HL-60 (cell line): ENCODE results near the gene MTM1.

Experiments
- DNase-seq, 2 experiments: peaks; one replicate each; pipeline ENCODE4 v3.0.0-alpha.2; 2010 to 2020; ENCODE audit warnings: low read depth in 1 of 2, low spot score in 1 of 2
- H3K27ac ChIP-seq: fragments of 250-450 bp; sonication (Bioruptor Pico); replicated peaks from 2 replicates; pipeline ENCODE4 v1.5.1; 2020; ENCODE audit warnings: mild to moderate bottlenecking, moderate library complexity
- H3K27me3 ChIP-seq: fragments of 250-450 bp; sonication (Bioruptor Pico); 2 replicates; pipeline ENCODE4 v1.5.1; 2021; ENCODE audit warnings: mild to moderate bottlenecking, moderate library complexity; ENCODE audit not compliant: insufficient read depth, poor library complexity, severe bottlenecking
- H3K4me3 ChIP-seq: replicated peaks from 2 replicates; pipeline ENCODE4 v1.5.1; 2011; ENCODE audit warnings: mild to moderate bottlenecking, control low read depth, low read length; ENCODE audit not compliant: insufficient read depth
- CTCF ChIP-seq: IDR thresholded peaks from one replicate; pipeline ENCODE4 v1.5.1; 2011; ENCODE audit warnings: low read length, control low read depth, inconsistent platforms; ENCODE audit not compliant: insufficient read depth
- GABPA ChIP-seq: IDR thresholded peaks from 2 replicates; pipeline ENCODE4 v1.6.1; 2012; ENCODE audit warnings: low read depth
- POLR2AphosphoS5 ChIP-seq: IDR thresholded peaks from 2 replicates; pipeline ENCODE4 v1.6.1; 2012; ENCODE audit warnings: low read depth
- SPI1 ChIP-seq: IDR thresholded peaks from 2 replicates; pipeline ENCODE4 v1.6.1; 2012; ENCODE audit warnings: low read depth, mild to moderate bottlenecking, borderline replicate concordance
- TF ChIP-seq, protein P1 (sequence below): IDR thresholded peaks from 2 replicates; pipeline ENCODE4 v1.6.1; 2012; ENCODE audit warnings: low read depth; ENCODE audit not compliant: insufficient replicate concordance

MTM1 gene

GRCh38 chrX:150573106-150573505 lies 4.7 kb downstream of the MTM1 start:
- no peak overlapping the region for H3K27ac ChIP-seq
- H3K4me3 ChIP-seq = no peak overlapping the region
- TF ChIP-seq, protein P1, sequence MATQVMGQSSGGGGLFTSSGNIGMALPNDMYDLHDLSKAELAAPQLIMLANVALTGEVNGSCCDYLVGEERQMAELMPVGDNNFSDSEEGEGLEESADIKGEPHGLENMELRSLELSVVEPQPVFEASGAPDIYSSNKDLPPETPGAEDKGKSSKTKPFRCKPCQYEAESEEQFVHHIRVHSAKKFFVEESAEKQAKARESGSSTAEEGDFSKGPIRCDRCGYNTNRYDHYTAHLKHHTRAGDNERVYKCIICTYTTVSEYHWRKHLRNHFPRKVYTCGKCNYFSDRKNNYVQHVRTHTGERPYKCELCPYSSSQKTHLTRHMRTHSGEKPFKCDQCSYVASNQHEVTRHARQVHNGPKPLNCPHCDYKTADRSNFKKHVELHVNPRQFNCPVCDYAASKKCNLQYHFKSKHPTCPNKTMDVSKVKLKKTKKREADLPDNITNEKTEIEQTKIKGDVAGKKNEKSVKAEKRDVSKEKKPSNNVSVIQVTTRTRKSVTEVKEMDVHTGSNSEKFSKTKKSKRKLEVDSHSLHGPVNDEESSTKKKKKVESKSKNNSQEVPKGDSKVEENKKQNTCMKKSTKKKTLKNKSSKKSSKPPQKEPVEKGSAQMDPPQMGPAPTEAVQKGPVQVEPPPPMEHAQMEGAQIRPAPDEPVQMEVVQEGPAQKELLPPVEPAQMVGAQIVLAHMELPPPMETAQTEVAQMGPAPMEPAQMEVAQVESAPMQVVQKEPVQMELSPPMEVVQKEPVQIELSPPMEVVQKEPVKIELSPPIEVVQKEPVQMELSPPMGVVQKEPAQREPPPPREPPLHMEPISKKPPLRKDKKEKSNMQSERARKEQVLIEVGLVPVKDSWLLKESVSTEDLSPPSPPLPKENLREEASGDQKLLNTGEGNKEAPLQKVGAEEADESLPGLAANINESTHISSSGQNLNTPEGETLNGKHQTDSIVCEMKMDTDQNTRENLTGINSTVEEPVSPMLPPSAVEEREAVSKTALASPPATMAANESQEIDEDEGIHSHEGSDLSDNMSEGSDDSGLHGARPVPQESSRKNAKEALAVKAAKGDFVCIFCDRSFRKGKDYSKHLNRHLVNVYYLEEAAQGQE = no peak
- TF ChIP-seq POLR2AphosphoS5 (no peak), GABPA (no peak), CTCF (no peak), SPI1 (no peak)
- H3K27me3 ChIP-seq = no peaks in the 10 kb centered on the region
- no peak for DNase-seq

DNA sequence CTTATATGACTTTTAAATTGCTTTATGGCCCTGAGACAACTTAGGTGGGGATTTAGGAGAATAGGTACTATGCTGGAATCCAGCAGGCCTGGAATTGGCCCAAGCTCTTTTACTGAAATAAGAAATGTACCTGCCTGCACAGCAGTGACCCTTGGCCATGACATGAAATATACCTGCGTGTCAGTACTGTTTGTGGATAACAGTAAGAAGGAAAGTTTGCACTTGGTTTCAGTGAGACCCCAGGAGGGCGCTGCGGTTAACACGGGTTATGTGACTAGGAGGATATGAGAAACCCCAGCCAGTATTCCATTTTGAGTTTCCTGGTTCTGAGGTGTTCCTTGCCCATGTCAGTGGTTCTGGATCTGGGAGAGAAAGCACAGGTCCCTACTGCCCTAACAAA lies 5.3 kb downstream of the MTM1 start:
- no peak overlapping the region for H3K4me3 ChIP-seq
- no peak for DNase-seq
- no peaks in the 10 kb centered on the region for H3K27me3 ChIP-seq
- H3K27ac ChIP-seq = no peak overlapping the region
- TF ChIP-seq POLR2AphosphoS5 = no peak

- H3K27ac ChIP-seq = no peak overlapping the region
- no peak for DNase-seq
Observed at GRCh38 chrX:150574559-150575418, 6.4 kb downstream of the MTM1 start.

DNA sequence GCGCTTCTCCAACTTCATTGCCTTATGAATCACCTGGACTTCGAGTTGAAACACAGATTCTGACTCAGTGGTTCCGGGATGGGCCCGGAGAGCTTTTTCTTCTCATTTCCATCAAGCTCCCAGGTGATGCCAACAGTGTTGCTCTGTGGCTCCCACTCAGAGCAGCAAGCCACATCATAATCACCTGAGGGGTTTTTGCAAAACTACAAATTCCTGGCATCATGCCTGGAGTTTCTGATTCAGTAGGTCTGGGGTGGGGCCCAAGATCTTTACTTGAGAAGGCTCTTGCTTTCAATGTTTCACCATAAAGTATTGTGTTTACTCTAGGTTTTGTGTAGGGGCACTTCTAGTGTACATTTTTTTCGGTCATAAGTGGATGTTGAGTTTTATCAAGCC lies 7.0 kb downstream of the MTM1 start:
- no peaks in the 10 kb centered on the region for H3K27me3 ChIP-seq
- no peak overlapping the region for H3K27ac ChIP-seq
- H3K4me3 ChIP-seq = no peak overlapping the region
- no peak for DNase-seq
- TF ChIP-seq SPI1 (no peak), GABPA (no peak), POLR2AphosphoS5 (no peak), CTCF (no peak)
- TF ChIP-seq, protein P1 = no peak

More at GRCh38 chrX:150574559-150575418, 6.4 kb downstream of the MTM1 start:
- no peaks in the 10 kb centered on the region for H3K27me3 ChIP-seq
- no peak for TF ChIP-seq SPI1
- TF ChIP-seq, protein P1 = no peak
- H3K4me3 ChIP-seq = no peak overlapping the region
